Neural progenitor cell (in vitro differentiated cells): ENCODE data around the gene RALGAPA2.

Experiments used
- EZH2phosphoT487 ChIP-seq: fragments of 200-600 bp; sonication (generic); IDR thresholded peaks from 2 replicates; pipeline ENCODE4 v1.6.1; 2017; ENCODE audit warnings: antibody characterized with exemption
- TF ChIP-seq, protein P1 (sequence below): fragments of 200-600 bp; sonication (generic); IDR thresholded peaks from 2 replicates; pipeline ENCODE4 v1.5.1; 2017; ENCODE audit warnings: antibody characterized with exemption, mild to moderate bottlenecking

DNA sequence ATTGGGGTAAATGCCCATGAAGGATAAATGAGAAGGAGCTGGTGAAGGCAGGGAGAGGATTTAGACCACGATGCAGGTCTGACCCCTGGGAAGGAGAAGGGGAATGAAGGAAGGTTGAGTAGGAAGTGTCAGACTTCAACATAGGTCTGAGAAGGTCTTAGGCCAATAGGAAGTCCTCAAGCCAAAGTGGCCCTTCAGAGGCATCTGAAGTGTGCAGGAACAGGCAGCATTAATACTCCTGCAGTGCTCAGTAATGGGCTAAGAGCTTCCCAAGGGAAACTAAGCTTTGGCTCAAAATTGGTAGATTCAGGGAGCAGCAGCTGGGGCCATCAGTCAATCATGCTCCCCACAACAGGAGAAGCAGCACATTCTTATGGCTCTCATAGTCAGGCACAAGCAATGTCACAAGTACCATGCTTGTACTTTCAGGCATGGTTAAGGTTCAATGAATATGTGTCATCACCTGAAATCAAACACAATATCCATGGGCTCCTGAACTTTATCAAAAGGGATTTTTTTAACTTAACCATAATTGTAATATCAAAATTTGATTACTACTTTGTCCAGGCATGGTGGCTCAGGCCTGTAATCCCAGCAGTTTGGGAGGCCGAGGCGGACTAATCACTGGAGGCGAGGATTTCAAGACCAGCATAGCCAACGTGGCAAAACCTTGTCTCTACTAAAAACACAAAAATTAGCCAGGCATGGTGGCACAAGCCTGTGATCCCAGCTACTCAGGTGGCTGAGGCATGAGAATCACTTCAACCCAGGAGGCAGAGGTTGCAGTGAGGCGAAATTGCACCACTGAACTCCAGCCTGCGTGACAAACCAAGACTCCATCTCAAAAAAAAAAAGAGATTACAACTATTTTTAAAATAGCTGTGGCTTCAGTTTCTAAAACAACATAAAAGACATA is 9.9 kb downstream of the RALGAPA2 start:
- TF ChIP-seq, protein P1, sequence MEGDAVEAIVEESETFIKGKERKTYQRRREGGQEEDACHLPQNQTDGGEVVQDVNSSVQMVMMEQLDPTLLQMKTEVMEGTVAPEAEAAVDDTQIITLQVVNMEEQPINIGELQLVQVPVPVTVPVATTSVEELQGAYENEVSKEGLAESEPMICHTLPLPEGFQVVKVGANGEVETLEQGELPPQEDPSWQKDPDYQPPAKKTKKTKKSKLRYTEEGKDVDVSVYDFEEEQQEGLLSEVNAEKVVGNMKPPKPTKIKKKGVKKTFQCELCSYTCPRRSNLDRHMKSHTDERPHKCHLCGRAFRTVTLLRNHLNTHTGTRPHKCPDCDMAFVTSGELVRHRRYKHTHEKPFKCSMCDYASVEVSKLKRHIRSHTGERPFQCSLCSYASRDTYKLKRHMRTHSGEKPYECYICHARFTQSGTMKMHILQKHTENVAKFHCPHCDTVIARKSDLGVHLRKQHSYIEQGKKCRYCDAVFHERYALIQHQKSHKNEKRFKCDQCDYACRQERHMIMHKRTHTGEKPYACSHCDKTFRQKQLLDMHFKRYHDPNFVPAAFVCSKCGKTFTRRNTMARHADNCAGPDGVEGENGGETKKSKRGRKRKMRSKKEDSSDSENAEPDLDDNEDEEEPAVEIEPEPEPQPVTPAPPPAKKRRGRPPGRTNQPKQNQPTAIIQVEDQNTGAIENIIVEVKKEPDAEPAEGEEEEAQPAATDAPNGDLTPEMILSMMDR, result no peak
- no peak for TF ChIP-seq EZH2phosphoT487
